ENCODE data around the gene SH3GL3. TPM values are rescaled to one million over a fixed set of nuclear protein-coding genes. Genes with fewer than 3 reads are reported as not detected.
A peak's percentile ranks its signal among the peaks of the same experiment; 100 is the strongest.

Gene SH3GL3
- total and polyA plus RNA-seq, 4 donors = 0.31 to 8.4 (median 2.3) TPM

- Histone ChIP-seq H3K27ac (ENCODE audit: low read depth in 1 of 2, low read length in 1 of 2) (no peak overlapping the region), H3K36me3 (ENCODE audit: control insufficient read depth in 4 of 4, insufficient read depth in 4 of 4, low read length in 4 of 4) (no peaks in the 10 kb centered on the region), H3K27me3 (ENCODE audit: control insufficient read depth in 3 of 3, insufficient read depth in 3 of 3, low read length in 2 of 3) (no peaks in the 10 kb centered on the region), H3K4me1 (ENCODE audit: control insufficient read depth in 5 of 5, insufficient read depth in 5 of 5, low read length in 5 of 5) (peaks cover 0 to 7% (median 0%) of the 10 kb centered on the region in 5 donors), H3K9ac (ENCODE audit: insufficient read depth in 1 of 2, low read length in 2 of 2) (no peak overlapping the region), H3K9me3 (ENCODE audit: control insufficient read depth in 4 of 4, insufficient read depth in 3 of 4, low read length in 3 of 4) (peaks cover 0 to 2% (median 0%) of the 10 kb centered on the region in 4 donors), H3K4me3 (no peak overlapping the region)
- TF ChIP-seq CTCF (IDR thresholded peaks at IDR 0.05; ENCODE audit: control extremely low read depth, extremely low read depth) = no peak
- ATAC-seq (ENCODE audit: insufficient read depth, low FRiP score) (no peak), DNase-seq (no peak)
Measured at GRCh38 chr15:83444936-83445335, 2.2 kb upstream of the SH3GL3 start.

- no peak overlapping the region for H3K27ac ChIP-seq (ENCODE audit: low read depth in 1 of 2, low read length in 1 of 2)
- ATAC-seq (ENCODE audit: insufficient read depth, low FRiP score) (no peak), DNase-seq (peak in 2 of 3 donors; percentile 25 to 50)
- no peak overlapping the region for H3K4me3 ChIP-seq
- no peaks in the 10 kb centered on the region for H3K27me3 ChIP-seq (ENCODE audit: control insufficient read depth in 3 of 3, insufficient read depth in 3 of 3, low read length in 2 of 3)
- peaks cover 0 to 2% (median 0%) of the 10 kb centered on the region in 4 donors for H3K9me3 ChIP-seq (ENCODE audit: control insufficient read depth in 4 of 4, insufficient read depth in 3 of 4, low read length in 3 of 4)
- H3K9ac ChIP-seq (ENCODE audit: insufficient read depth in 1 of 2, low read length in 2 of 2) = no peak overlapping the region
- WGBS, 2 donors = 16 to 35% methylated on average over 5 of the region's 5 CpGs
- no peak for TF ChIP-seq CTCF (IDR thresholded peaks at IDR 0.05; ENCODE audit: control extremely low read depth, extremely low read depth)
- H3K36me3 ChIP-seq (ENCODE audit: control insufficient read depth in 4 of 4, insufficient read depth in 4 of 4, low read length in 4 of 4) = no peaks in the 10 kb centered on the region
- H3K4me1 ChIP-seq (ENCODE audit: control insufficient read depth in 5 of 5, insufficient read depth in 5 of 5, low read length in 5 of 5) = peaks cover 0 to 6% (median 0%) of the 10 kb centered on the region in 5 donors
Measured at GRCh38 chr15:83445643-83446042, 1.5 kb upstream of the SH3GL3 start.

- no peak for DNase-seq
- Histone ChIP-seq H3K9ac (ENCODE audit: insufficient read depth in 1 of 2, low read length in 2 of 2) (no peak overlapping the region), H3K4me1 (ENCODE audit: control insufficient read depth in 5 of 5, insufficient read depth in 5 of 5, low read length in 5 of 5) (peaks cover 0 to 6% (median 0%) of the 10 kb centered on the region in 5 donors), H3K27ac (ENCODE audit: low read depth in 1 of 2, low read length in 1 of 2) (no peak overlapping the region), H3K4me3 (no peak overlapping the region), H3K9me3 (ENCODE audit: control insufficient read depth in 4 of 4, insufficient read depth in 3 of 4, low read length in 3 of 4) (peaks cover 0 to 2% (median 0%) of the 10 kb centered on the region in 4 donors), H3K27me3 (ENCODE audit: control insufficient read depth in 3 of 3, insufficient read depth in 3 of 3, low read length in 2 of 3) (no peaks in the 10 kb centered on the region), H3K36me3 (ENCODE audit: control insufficient read depth in 4 of 4, insufficient read depth in 4 of 4, low read length in 4 of 4) (no peaks in the 10 kb centered on the region)
- no peak for ATAC-seq (ENCODE audit: insufficient read depth, low FRiP score)
- TF ChIP-seq CTCF (IDR thresholded peaks at IDR 0.05; ENCODE audit: control extremely low read depth, extremely low read depth) = no peak
- WGBS, 2 donors = 69 to 73% methylated on average over 14 of the region's 14 CpGs
Measured at GRCh38 chr15:83446417-83446816, 724 bp upstream of the SH3GL3 start.

- peak in 1 of 3 donors; percentile 46 for DNase-seq
- Histone ChIP-seq H3K4me3 (no peak overlapping the region), H3K9me3 (ENCODE audit: control insufficient read depth in 4 of 4, insufficient read depth in 3 of 4, low read length in 3 of 4) (peaks cover 0 to 2% (median 0%) of the 10 kb centered on the region in 4 donors), H3K27me3 (ENCODE audit: control insufficient read depth in 3 of 3, insufficient read depth in 3 of 3, low read length in 2 of 3) (no peaks in the 10 kb centered on the region), H3K9ac (ENCODE audit: insufficient read depth in 1 of 2, low read length in 2 of 2) (no peak overlapping the region), H3K36me3 (ENCODE audit: control insufficient read depth in 4 of 4, insufficient read depth in 4 of 4, low read length in 4 of 4) (no peaks in the 10 kb centered on the region), H3K27ac (ENCODE audit: low read depth in 1 of 2, low read length in 1 of 2) (no peak overlapping the region), H3K4me1 (ENCODE audit: control insufficient read depth in 5 of 5, insufficient read depth in 5 of 5, low read length in 5 of 5) (peaks cover 0 to 6% (median 0%) of the 10 kb centered on the region in 5 donors)
- no peak for TF ChIP-seq CTCF (IDR thresholded peaks at IDR 0.05; ENCODE audit: control extremely low read depth, extremely low read depth)
- ATAC-seq (ENCODE audit: insufficient read depth, low FRiP score) = no peak
- 38 to 64% methylated on average over 3 of the region's 3 CpGs for WGBS, 2 donors
Measured at GRCh38 chr15:83449250-83449671, 2.1 kb downstream of the SH3GL3 start.

Data from lung (tissue), 12 donors.